ENCODE results near the gene CATSPERE. TPM values are rescaled to one million over a fixed set of nuclear protein-coding genes. Genes with fewer than 3 reads are reported as not detected.
"Not testable (repeated sequence)": the region's sequence is repeated elsewhere in the genome, so short reads cannot be mapped to it uniquely, and the experiment has no call there.

CATSPERE gene
- total RNA-seq, 2 experiments from 2014 or later, result 0.23 to 0.93 TPM

DNA sequence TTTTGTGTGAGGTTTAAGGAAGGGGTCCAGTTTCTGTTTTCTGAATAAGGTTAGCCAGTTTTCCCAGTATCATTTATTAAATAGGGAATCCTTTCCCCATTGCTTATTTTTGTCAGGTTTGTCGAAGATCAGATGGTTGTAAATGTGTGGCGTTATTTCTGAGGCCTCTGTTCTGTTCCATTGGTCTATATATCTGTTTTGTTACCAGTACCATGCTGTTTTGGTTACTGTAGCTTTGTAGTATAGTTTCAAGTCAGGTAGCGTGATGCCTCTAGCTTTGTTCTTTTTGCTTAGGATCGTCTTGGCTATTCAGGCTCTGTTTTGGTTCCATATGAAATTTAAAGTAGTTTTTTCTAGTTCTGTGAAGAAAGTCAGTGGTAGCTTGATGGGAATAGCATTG, 39.4 kb downstream of the CATSPERE start:
- H3K36me3 Mint-ChIP-seq (ENCODE audit: low read depth); H3K4me1 Mint-ChIP-seq; H3K4me3 Mint-ChIP-seq; H3K9me3 Mint-ChIP-seq; H3K27me3 Mint-ChIP-seq; CTCF ChIA-PET; H3K27ac Mint-ChIP-seq; POLR2A ChIA-PET; DNase-seq: not testable (repeated sequence)

DNA sequence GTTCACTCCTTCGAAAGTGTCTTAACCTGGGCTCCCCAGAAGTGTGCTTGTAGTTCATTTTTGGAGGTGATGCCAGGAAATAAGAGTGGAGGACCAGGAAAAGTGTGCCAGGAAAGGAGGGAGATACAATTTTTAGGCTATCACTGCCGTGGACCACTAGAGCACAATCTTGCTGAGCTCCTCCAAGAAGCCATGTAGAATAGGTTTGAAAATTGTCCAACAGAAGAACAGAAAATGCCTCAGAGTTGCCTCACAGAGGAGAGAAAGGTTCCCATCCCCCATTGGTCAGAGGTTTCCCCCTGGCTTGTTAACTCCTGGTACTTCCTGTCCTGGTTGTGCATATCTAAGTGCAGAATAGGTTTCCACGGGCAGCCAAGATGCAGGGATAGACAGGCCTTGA, 41.6 kb downstream of the CATSPERE start:
- Mint-ChIP-seq H3K27me3 (no peaks in the 10 kb centered on the region), H3K36me3 (ENCODE audit: low read depth) (no peaks in the 10 kb centered on the region), H3K9me3 (no peaks in the 10 kb centered on the region), H3K27ac (no peak overlapping the region), H3K4me1 (no peaks in the 10 kb centered on the region), H3K4me3 (no peak overlapping the region)
- ChIA-PET POLR2A (no interaction called here), CTCF (no interaction called here)
- no peak for DNase-seq

DNA sequence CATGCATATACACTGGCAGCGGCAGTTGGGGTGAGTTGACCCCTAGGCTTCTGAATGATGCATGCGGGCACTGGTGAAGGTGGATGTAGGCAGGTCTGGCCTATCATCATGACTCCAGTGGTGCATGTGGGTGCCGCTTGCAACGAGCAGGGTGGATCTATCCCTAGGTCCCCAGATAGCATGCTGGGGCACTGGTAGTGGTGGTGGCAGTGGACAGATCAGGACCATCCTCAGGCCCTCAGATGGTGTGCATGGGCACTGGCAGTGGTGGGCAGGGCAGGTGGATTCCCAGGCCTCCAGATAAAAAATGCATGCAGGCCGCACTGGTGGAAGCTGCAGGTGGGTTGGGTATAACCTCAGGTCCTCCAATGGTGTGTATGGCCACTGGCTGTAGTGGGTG, 52.4 kb downstream of the CATSPERE start:
- Mint-ChIP-seq H3K27me3 (no peaks in the 10 kb centered on the region), H3K36me3 (ENCODE audit: low read depth) (no peaks in the 10 kb centered on the region), H3K4me3 (no peak overlapping the region), H3K4me1 (no peaks in the 10 kb centered on the region), H3K9me3 (peaks cover 8% of the 10 kb centered on the region), H3K27ac (no peak overlapping the region)
- no peak for DNase-seq
- CTCF ChIA-PET, result no interaction called here
- POLR2A ChIA-PET, result no interaction called here

DNA sequence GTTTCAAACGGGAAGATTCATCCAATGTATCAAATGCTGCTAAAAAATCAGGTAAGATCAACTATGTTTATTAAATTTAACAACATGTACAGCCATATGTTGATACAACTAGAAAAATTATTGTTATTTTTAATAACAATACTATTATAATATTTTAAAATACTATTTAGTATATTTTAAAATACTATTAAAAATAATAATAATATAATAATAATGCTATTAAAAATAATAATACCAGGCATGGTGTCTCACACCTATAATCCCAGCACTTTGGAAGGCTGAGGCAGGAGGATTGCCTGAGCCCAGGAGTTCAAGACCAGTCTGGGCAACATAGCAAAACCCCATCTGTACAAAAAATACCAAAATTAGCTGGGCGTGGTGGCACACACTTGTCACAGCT, 54.6 kb downstream of the CATSPERE start:
- no peaks in the 10 kb centered on the region for H3K4me1 Mint-ChIP-seq
- H3K27ac Mint-ChIP-seq, result no peak overlapping the region
- H3K9me3 Mint-ChIP-seq, result peaks cover 11% of the 10 kb centered on the region
- H3K27me3 Mint-ChIP-seq, result no peaks in the 10 kb centered on the region
- no peak for DNase-seq
- CTCF ChIA-PET, result no interaction called here
- no peaks in the 10 kb centered on the region for H3K36me3 Mint-ChIP-seq (ENCODE audit: low read depth)
- POLR2A ChIA-PET, result no interaction called here
- H3K4me3 Mint-ChIP-seq, result no peak overlapping the region

DNA sequence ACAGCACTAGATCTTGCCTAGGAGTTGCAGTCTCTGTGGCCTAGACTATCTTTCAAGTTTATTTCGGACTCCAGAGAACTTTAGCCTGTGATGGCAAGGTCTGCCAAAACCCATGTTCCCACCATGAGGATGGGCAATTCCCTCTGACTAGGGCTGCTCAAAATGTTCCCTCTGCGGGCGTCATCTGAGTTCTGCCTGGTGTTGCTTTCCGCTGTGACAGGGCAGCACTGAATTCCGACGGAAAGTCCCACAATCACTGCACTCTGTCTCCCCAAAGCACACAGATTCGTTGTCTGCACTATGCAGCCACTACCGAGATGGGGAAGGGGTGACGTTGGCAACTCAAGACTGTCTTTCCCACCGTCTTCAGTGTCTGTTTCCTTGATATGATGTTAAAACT, 75.2 kb downstream of the CATSPERE start:
- ChIA-PET POLR2A (no interaction called here), CTCF (interaction anchor here (0.6 kb wide), 1 partner anchor 108 kb away, joined by 3 read pairs; no protein-coding TSS in a partner anchor)
- Mint-ChIP-seq H3K9me3 (peaks cover 3% of the 10 kb centered on the region), H3K27ac (no peak overlapping the region), H3K4me1 (no peaks in the 10 kb centered on the region), H3K4me3 (no peak overlapping the region), H3K27me3 (peaks cover 4% of the 10 kb centered on the region), H3K36me3 (ENCODE audit: low read depth) (no peaks in the 10 kb centered on the region)
- DNase-seq, result no peak

DNA sequence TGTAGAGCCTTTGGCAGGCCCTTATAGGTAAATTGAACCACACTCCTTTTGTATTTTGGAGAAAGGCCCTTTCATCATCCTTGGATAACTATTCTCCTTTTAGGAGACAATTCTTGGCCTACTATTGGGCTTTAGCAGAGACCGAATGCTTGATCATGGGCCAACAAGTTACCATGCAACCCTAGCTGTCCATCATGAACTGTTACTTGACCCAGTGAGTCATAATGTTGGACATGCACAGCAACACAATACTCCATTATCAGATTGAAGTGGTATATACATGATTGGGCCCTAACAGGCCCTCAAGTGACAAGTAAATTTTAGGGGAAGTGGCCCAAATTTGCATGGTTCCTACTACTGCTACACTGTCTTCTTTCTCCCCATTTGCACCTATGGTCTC, 84.4 kb downstream of the CATSPERE start:
- no peak overlapping the region for H3K27ac Mint-ChIP-seq
- no peak overlapping the region for H3K4me3 Mint-ChIP-seq
- DNase-seq, result no peak
- H3K9me3 Mint-ChIP-seq, result peaks cover 8% of the 10 kb centered on the region
- CTCF ChIA-PET, result no interaction called here
- H3K27me3 Mint-ChIP-seq, result no peaks in the 10 kb centered on the region
- H3K4me1 Mint-ChIP-seq, result no peaks in the 10 kb centered on the region
- no peaks in the 10 kb centered on the region for H3K36me3 Mint-ChIP-seq (ENCODE audit: low read depth)
- POLR2A ChIA-PET, result no interaction called here

DNA sequence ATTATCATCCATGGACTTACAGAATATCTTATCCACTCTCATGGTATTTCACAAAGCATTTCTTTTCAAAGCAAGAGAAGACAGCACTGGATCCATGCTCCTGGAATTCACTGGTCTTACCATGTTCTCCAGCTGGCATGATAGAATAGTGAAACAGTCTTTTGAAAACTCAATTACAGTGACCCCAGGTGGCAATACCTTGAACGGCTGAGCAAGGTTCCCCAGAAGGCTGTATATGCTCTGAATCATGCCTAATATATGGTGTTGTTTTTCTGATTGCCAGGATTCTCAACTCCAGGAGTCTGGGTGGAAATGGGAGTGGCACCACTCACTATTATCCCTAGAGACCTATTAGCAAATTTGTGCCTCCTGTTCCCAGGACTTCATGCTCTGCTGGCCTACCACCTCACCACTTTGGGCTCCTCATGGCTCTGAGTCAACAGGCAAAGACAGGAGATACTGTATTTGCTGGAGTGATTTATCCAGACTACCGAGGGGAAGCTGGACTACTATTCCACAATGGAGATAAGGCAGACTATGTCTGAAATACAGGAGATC, 87.6 kb downstream of the CATSPERE start:
- peaks cover 8% of the 10 kb centered on the region for H3K9me3 Mint-ChIP-seq
- H3K4me1 Mint-ChIP-seq, result no peaks in the 10 kb centered on the region
- ChIA-PET CTCF (interaction anchor here (0.8 kb wide), 1 partner anchor 55 kb away, joined by 3 read pairs; no protein-coding TSS in a partner anchor), POLR2A (no interaction called here)
- H3K4me3 Mint-ChIP-seq, result no peak overlapping the region
- H3K36me3 Mint-ChIP-seq (ENCODE audit: low read depth), result no peaks in the 10 kb centered on the region
- no peak overlapping the region for H3K27ac Mint-ChIP-seq
- no peaks in the 10 kb centered on the region for H3K27me3 Mint-ChIP-seq
- no peak for DNase-seq

DNA sequence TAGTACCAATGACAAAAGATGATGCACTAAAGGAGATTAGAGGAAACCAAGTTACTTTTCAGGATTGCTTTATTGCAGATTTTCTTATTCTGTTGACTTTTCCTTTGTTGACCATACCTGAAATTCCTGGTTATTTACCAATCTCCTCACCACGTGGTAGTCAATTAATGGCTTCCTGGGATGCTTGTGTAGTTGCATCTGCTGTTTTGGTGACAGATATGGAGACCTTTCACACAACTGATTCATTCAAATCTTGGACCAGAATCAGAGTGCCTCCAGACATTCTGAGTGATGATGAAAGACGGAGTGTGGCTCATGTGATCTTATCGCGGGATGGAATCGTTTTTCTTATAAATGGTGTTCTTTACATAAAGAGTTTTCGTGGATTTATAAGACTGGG, 91.3 kb downstream of the CATSPERE start:
- CTCF ChIA-PET, result no interaction called here
- Mint-ChIP-seq H3K27me3 (no peaks in the 10 kb centered on the region), H3K27ac (no peak overlapping the region), H3K4me3 (no peak overlapping the region), H3K36me3 (ENCODE audit: low read depth) (no peaks in the 10 kb centered on the region), H3K9me3 (peaks cover 3% of the 10 kb centered on the region), H3K4me1 (no peaks in the 10 kb centered on the region)
- POLR2A ChIA-PET, result no interaction called here
- DNase-seq, result no peak

DNA sequence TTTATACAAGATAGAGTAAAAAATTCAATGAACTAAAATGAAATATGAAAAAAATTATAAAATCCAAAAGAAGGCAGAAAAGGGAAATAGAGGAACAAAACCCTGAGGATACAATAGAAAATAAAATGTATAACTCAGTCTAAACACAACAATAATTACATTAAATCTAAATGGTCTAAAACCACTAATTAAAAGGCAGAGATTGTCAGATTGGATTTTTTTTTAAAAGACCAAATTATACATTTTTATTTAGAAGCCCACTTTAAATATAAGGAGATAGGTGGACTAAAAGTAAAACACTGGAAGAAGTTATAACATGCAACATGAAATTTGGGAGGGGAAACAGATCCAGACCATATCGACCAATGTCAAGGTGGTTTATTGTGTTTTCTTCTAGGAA, 95.2 kb downstream of the CATSPERE start:
- Mint-ChIP-seq H3K4me3 (no peak overlapping the region), H3K27ac (no peak overlapping the region), H3K4me1 (no peaks in the 10 kb centered on the region), H3K9me3 (peaks cover 7% of the 10 kb centered on the region), H3K27me3 (no peaks in the 10 kb centered on the region), H3K36me3 (ENCODE audit: low read depth) (no peaks in the 10 kb centered on the region)
- POLR2A ChIA-PET, result no interaction called here
- CTCF ChIA-PET, result no interaction called here
- no peak for DNase-seq

DNA sequence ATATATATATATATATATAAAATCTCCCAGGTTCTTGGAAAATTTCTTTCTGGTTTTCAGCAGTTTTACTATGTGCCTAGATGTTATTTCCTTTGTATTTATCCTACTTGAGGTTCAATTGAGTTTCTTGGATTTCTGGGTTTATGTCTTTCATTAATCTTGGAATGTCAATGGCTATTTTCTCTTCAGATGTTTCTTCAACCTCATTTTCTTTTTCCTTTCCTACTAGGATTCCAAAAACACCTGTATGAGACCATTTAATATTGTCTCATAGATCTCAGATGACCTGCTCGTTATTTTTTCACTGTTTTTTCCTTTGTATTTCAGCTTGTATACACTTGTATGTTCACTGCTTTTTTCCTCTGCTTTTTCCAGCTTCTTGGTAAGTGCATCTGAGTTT, 96.5 kb downstream of the CATSPERE start:
- no peaks in the 10 kb centered on the region for H3K4me1 Mint-ChIP-seq
- no peak for DNase-seq
- CTCF ChIA-PET, result no interaction called here
- H3K9me3 Mint-ChIP-seq, result peaks cover 7% of the 10 kb centered on the region
- POLR2A ChIA-PET, result no interaction called here
- no peaks in the 10 kb centered on the region for H3K27me3 Mint-ChIP-seq
- H3K27ac Mint-ChIP-seq, result no peak overlapping the region
- H3K36me3 Mint-ChIP-seq (ENCODE audit: low read depth), result no peaks in the 10 kb centered on the region
- H3K4me3 Mint-ChIP-seq, result no peak overlapping the region

DNA sequence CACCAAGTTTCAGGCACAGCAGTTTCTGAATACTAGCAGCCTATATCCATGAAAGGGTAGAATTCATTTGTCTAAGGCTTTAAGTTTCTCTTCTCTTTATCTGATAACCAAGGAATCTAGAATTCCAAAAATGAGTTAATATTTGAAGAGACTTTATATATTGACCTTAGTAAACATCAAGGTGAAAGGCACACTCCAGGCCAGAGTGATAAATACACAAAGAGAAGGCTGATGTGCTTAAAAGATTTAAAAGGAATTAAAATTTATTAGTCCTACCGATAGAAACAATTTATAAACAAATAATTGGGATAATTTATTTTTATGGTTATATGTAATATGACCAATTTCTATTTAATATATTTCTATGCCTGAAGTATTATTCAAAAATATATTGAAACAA, 98.5 kb downstream of the CATSPERE start:
- Mint-ChIP-seq H3K4me3 (no peak overlapping the region), H3K27ac (no peak overlapping the region), H3K4me1 (no peaks in the 10 kb centered on the region), H3K9me3 (peaks cover 7% of the 10 kb centered on the region), H3K27me3 (no peaks in the 10 kb centered on the region), H3K36me3 (ENCODE audit: low read depth) (no peaks in the 10 kb centered on the region)
- ChIA-PET POLR2A (no interaction called here), CTCF (no interaction called here)
- no peak for DNase-seq

DNA sequence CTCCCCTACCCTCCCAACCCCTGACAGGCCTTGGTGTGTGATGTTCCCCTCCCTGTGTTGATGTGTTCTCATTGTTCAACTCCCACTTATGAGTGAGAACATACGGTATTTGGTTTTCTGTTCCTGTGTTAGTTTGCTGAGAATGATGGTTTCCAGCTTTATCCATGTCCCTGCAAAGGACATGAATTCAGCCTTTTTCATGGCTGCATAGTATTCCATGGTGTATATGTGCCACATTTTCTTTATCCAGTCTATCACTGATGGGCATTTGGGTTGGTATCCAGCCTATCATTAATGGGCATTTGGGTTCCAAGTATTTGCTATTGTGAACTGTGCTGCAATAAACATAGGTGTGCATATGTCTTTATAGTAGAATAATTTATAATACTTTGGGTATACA, 101.8 kb downstream of the CATSPERE start:
- POLR2A ChIA-PET; CTCF ChIA-PET; H3K36me3 Mint-ChIP-seq (ENCODE audit: low read depth); DNase-seq; H3K27ac Mint-ChIP-seq; H3K9me3 Mint-ChIP-seq; H3K4me1 Mint-ChIP-seq; H3K27me3 Mint-ChIP-seq; H3K4me3 Mint-ChIP-seq: not testable (repeated sequence)

DNA sequence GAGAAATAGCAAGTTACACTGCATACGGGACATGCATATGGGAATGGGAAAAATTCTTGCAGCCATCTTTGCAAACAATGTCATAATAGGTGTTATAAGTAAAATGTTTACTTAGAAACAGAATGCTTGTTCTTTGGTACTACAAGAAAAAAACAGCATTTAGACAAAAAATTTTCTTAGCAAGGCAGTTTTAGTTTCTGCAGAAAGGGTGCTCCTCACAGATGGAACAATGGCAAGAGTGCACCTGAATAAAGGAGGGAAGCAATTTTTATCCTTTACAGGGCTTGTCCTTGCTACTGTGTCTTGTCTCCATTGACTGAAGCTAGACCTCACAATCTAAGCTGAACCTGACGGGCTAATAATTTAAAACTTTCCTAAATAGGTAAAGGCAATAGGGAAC, 112.7 kb downstream of the CATSPERE start:
- H3K9me3 Mint-ChIP-seq, result peaks cover 34% of the 10 kb centered on the region
- POLR2A ChIA-PET, result no interaction called here
- no peak overlapping the region for H3K4me3 Mint-ChIP-seq

DNA sequence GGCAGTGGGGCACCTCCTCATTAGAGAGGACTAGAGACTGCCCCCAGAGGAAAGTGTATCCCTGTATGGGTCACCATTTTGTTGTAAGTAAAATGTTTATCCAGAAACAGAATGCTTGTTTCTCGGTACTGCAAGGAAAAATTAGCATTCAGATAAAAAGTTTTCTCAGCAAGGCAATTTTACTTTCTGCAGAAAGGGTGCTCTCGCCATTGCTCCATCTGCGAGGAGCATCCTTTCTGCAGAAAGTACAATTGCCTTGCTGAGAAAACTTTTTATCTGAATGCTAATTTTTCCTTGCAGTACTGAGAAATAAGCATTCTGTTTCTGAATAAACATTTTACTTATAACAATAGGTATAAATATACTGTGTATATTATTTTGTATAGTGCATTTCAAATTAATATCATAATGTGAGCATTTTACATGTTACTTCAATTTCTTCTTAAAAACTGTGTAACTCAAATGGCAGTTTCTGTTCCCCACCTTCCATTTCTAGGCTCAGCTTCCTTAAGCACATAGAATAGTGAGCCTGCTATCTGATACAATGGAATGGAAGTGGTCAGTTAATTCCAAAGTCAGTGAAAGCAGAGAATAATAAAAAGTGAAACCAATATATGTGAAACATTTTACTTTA, 115.3 kb downstream of the CATSPERE start:
- Mint-ChIP-seq H3K4me1 (no peaks in the 10 kb centered on the region), H3K4me3 (no peak overlapping the region), H3K9me3 (peaks cover 38% of the 10 kb centered on the region), H3K36me3 (ENCODE audit: low read depth) (no peaks in the 10 kb centered on the region), H3K27ac (no peak overlapping the region), H3K27me3 (no peaks in the 10 kb centered on the region)
- no peak for DNase-seq
- ChIA-PET CTCF (no interaction called here), POLR2A (no interaction called here)

More for the DNA sequence above, 112.7 kb downstream of the CATSPERE start:
- no peaks in the 10 kb centered on the region for H3K36me3 Mint-ChIP-seq (ENCODE audit: low read depth)
- no peak for DNase-seq
- no peaks in the 10 kb centered on the region for H3K4me1 Mint-ChIP-seq
- no peak overlapping the region for H3K27ac Mint-ChIP-seq
- CTCF ChIA-PET, result no interaction called here
- H3K27me3 Mint-ChIP-seq, result no peaks in the 10 kb centered on the region
